ENCODE data around the gene TNFRSF1B.

- TF ChIP-seq CTCF (conservative IDR thresholded peaks at IDR 0.05 in 1 of 2, IDR thresholded peaks at IDR 0.05 in 1 of 2; ENCODE audit: low read depth in 1 of 2, low read length in 2 of 2) (no peak), EZH2 (IDR thresholded peaks at IDR 0.05; ENCODE audit: low read length, missing control alignments) (no peak)
Measured at GRCh38 chr1:12166834-12167492, at the start of gene TNFRSF1B.

All from fibroblast of lung (primary cell).